ENCODE data around the gene SUV39H2.
"Not testable (repeated sequence)": the region's sequence is repeated elsewhere in the genome, so short reads cannot be mapped to it uniquely, and the experiment has no call there.

Gene SUV39H2

GRCh38 chr10:14926722-14927416 is 48.2 kb downstream of the SUV39H2 start:
- DNase-seq (ENCODE audit: extremely low read depth in 1 of 2, low read depth in 1 of 2) = no peak

GRCh38 chr10:14930610-14931009 is 51.9 kb downstream of the SUV39H2 start:
- no peak for DNase-seq (ENCODE audit: extremely low read depth in 1 of 2, low read depth in 1 of 2)

GRCh38 chr10:14936584-14936983 is 57.9 kb downstream of the SUV39H2 start:
- no peak for DNase-seq (ENCODE audit: extremely low read depth in 1 of 2, low read depth in 1 of 2)

GRCh38 chr10:14938971-14939370 is 60.3 kb downstream of the SUV39H2 start:
- peak; percentile 14 to 32 for DNase-seq (ENCODE audit: extremely low read depth in 1 of 2, low read depth in 1 of 2)

- not testable (repeated sequence) for DNase-seq (ENCODE audit: extremely low read depth in 1 of 2, low read depth in 1 of 2)
These were observed 63.7 kb downstream of the SUV39H2 start for GRCh38 chr10:14942147-14942949.

- DNase-seq (ENCODE audit: extremely low read depth in 1 of 2, low read depth in 1 of 2) = not testable (repeated sequence)
These were observed 64.3 kb downstream of the SUV39H2 start for GRCh38 chr10:14942950-14943338.

- DNase-seq (ENCODE audit: extremely low read depth in 1 of 2, low read depth in 1 of 2) = no peak
These were observed 66.4 kb downstream of the SUV39H2 start for GRCh38 chr10:14945108-14945507.

- DNase-seq (ENCODE audit: extremely low read depth in 1 of 2, low read depth in 1 of 2) = no peak
These were observed 68.6 kb downstream of the SUV39H2 start for GRCh38 chr10:14947268-14947667.

GRCh38 chr10:14949291-14949690 is 70.6 kb downstream of the SUV39H2 start:
- no peak for DNase-seq (ENCODE audit: extremely low read depth in 1 of 2, low read depth in 1 of 2)

- DNase-seq (ENCODE audit: extremely low read depth in 1 of 2, low read depth in 1 of 2) = no peak
These were observed 74.3 kb downstream of the SUV39H2 start for GRCh38 chr10:14952851-14953423.

- no peak for DNase-seq (ENCODE audit: extremely low read depth in 1 of 2, low read depth in 1 of 2)
These were observed 74.8 kb downstream of the SUV39H2 start for GRCh38 chr10:14953424-14954000.
